GM21367 (cell line): ENCODE data around the gene ETFB.

ENCODE experiments used
- ATAC-seq: cut with Tn5 transposase; IDR thresholded peaks from one replicate; pipeline ENCODE4 v1.9.1; 2021; ENCODE audit not compliant: unreplicated experiment

Gene ETFB

DNA sequence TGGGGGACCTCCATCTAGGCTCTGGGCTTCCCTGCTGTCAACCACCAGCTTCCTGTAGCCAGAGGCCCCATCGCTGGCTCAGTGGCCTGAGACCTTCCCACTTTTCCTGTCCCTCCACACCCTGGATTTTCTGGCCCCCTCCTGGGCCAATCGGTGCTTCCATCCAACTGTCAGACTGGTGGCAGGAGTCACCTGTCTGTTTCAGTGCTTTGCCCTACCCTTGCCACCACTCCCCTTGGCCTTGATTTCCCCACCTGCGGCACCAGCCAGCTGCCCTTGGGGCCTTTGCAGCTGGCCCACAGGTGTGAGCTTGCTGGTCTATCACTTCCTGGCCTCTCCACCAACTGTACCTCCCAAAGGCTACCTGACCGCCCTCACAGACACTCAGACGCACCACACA lies 36.8 kb downstream of the ETFB start:
- no peak for ATAC-seq

DNA sequence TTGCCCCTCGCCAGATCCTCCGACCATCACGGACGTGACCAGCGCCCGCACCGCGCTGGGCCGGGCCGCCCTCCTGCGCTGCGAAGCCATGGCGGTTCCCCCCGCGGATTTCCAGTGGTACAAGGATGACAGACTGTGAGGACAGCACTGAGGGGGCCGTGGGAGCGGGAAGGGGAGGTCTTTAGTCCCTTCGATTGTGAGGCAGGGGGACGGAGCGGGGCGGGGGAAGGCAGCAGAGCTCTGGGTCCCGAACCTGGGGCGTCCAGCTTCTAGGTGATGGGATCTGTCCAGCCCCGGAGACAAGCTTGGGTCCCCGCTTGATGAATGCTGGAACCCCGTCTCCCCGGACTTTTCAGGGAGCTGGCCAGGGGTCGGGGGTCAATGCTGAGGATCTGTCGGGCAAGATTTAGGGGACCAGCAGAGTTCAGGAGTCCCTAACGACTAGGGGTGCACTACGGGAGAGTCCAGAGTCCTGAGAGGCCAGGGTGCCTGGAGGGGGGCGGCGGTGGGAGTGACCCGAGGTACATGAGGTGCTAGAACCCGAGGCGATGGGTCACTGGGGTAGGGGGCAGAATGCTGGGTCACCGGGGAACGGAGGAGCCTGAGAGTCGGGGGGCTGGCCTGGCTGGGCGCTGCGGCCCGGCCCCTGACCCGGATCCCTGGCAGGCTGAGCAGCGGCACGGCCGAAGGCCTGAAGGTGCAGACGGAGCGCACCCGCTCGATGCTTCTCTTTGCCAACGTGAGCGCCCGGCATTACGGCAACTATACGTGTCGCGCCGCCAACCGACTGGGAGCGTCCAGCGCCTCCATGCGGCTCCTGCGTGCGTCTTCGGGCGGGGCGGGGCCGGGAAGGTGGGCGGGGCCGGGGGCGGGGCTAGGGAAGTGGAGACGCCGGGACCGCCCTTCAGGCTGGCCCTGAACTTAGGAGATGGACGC lies 38.9 kb downstream of the ETFB start:
- ATAC-seq: no peak

DNA sequence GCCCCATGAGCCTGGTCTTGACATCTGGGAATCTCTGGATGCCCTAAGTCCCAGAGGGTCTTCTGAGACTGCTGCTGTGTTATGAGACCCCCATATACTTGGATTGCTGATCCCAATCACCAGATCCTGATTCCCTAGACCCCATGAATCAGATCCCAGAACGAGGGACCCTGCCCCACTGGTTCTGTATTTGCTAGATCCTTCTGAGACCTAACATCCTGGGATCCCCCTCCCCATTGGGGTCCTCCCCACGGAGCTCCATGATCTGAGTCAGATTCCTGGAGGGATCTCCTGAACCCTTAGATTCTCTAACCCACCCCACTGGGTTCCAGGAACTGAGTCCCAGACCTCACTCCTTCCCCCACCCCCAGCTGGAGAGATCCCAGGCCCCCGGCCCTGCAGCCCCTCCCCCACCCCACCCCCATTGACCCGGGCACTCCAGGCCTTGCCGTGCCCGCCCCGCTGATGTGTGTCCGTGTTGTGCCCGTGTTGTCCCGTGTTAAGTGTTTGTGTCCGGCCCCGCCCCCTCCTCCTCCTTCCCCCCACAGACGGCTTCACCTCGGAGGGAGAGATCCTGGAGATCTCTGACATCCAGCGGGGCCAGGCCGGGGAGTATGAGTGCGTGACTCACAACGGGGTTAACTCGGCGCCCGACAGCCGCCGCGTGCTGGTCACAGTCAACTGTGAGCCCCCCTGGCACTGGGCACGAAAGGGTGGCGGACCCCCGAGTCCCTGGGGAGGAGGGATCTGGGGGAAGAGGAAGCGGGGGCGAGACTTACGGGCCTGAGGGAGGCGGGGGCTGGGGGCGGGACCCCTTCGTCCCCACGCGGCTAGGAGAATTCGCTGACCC lies 39.7 kb downstream of the ETFB start:
- no peak for ATAC-seq

DNA sequence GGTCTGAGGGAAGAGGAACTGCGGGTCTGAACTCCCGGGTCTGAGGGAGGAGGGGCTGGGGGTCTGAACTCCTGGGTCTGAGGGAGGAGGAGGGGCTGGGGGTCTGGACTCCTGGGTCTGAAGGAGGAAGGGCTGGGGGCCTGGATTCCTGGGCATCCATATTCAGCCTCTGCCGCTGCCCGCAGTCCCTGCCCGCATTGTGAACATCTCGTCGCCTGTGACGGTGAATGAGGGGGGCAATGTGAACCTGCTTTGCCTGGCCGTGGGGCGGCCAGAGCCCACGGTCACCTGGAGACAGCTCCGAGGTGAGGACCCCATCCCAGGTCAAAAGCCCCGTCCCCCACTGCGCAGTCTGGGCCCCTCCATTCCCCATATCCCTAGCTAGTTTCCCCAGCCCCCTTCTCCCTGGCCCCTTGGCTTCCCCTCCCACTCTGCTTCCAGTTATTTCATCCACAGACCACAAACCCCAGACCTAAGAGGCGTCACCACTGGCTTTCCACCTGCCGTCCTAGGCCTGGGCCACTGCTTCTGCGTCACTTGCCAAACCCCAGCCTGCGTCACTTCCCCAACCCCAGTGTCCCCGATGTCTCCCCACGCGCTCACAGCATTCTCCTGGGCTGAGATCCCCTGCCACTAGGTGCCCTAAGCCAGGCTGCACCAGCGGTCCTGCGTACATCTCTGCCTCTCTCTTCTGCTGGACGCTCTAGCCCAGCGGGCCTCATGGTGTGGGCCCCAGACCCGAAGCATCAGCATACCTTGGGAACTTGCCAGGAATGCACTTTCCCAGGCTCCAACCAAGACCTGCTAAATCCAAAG lies 40.8 kb downstream of the ETFB start:
- no peak for ATAC-seq

DNA sequence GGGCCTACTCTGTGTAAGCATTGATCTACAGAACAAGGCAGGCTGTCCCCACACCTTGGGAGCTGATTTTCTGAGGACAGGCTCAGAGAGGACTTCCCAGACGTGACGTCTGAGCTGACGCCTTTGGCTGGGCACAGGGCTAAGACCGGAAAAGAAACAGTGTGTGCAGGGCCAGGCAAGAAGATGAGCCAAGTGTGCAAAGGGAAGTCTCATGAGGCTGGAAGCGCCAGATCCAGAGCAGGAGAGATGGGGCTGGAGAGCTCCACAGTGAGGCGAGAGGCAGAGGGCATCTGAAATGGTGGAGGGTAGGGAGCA lies 42.1 kb downstream of the ETFB start:
- ATAC-seq: no peak

DNA sequence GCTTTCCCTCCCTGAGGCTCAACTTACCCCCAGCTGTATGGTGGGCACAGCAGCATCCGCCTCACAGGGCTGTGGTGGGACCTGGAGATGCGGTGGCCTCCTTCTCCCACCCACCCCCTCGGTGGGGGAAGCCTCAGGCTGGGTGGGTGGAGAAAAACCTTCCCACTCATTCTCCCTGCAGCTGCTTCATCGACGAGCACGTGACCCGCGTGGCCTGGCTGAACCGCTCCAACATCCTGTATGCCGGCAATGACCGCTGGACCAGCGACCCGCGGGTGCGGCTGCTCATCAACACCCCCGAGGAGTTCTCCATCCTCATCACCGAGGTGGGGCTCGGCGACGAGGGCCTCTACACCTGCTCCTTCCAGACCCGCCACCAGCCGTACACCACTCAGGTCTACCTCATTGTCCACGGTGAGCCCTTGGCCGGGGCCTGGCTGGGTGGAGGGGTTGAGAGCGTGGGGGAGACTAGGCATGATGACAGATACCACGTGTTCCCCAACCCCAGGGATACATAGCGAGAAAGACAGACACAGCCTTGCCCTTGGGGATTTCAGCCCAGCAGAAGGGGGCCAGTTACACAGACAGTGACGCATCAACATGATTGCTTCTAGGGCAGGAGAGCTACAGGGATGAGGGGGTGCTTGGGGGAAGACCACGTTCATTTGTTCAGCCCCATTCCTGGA lies 42.6 kb downstream of the ETFB start:
- no peak for ATAC-seq

DNA sequence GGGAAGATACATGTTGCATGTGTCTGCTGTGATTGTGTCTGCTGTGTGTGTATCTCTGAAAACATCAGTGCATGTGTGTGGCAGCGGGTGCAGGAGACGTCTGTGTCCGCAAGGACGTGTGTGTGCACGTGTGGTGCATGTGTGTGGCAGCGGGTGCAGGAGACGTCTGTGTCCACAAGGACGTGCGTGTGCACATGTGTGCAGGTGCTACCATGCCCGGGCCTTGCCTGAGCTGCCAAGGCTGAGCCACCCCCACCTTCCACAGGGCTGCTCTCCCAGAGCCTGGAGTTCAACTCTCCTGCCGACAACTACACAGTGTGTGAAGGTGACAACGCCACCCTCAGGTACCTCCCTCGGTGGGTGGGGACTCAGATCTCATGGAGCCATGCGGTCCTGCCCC lies 44.4 kb downstream of the ETFB start:
- ATAC-seq: no peak

DNA sequence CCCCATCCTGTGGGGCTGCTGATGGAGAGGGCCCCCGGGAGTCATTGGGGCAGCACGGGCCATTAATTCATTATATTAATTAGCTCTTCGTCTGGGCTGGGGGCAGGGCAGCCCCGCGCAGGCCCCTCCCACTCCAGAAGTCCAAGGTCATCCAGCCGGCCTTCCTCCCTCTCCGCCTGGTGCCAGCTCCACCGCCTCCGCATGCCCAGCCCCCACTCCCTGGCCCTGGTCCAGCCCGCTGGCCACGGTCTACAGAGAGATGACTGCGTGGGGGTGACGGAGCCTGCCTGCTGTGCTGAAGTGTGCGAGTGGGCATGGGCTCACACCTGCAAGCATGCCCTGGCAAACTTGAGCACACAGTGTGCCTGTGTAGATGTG lies 45.9 kb downstream of the ETFB start:
- ATAC-seq: no peak

DNA sequence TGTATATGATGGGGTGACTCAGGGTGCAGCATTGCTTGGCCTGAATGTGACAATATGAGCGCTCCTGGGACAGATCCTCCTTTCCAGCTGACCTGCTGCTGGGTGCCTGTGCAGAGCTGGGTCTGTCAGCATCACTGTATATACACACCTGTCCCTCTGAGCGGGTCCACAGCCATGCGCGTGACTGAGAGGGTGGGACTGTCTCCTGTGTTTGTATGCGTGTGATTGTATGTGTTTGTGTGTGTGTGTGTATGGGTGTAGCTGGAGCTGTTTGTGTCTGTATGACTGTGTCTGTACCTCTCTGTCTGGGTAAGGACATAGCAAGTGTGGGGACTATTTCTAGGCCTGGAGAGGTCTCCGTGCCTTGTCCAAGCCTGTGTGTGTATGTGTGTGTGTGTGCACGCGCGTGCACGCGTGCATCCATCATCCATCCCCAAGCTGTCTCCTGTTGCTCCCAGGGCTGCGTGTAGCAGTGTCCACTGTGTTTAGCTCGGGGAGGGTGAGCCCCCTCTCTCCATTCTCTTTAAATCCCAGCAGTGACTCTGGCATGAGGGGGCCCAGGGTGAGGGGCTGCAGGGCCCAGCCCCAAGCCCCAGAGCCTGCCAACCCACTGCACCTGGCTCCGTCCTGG lies 46.4 kb downstream of the ETFB start:
- ATAC-seq: no peak

DNA sequence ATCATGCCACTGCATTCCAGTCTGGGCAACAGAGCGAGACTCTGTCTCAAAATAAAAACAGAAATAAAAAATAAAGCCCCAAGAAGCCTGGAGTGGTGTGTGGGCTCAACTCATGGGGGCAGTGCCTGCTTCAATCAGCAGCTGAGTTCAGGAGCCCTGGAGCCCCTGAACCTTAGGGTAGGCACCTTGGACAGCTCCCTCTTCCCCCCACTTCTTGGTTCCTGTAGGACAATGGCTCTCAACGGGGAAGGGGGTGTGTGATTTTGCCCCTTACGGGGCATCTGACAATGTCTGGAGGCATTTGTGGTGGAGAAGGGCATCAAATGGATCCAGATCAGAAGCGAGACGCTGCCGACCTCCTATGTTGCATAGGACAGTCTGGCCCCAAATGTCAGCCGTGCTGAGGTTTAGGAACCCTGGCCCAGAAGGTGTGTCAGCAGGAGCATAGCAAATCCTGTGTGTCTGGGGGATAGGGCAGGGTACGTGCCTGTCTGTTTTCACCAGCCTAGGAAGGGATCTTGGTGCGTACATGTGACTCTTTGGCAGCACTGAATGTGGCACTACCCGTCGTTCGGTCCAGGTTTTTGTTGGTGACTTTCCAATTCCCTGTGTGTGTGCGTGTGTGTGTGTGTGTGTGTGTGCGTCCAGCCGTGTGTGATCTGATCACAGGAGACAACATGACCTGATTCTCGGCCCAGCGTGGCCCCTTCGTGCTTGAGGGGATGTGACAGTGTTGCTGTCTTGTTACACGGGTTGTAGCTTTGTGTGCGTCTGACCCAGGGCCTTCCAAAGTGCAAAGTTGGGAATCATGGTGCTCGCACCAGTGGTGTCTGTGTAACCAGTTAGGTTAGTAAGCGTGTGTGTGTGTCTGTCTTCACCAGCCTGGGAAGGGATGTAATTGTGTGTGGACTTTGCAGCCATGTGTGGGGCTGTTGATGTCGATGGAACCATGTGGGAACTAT lies 47.2 kb downstream of the ETFB start:
- ATAC-seq: no peak

DNA sequence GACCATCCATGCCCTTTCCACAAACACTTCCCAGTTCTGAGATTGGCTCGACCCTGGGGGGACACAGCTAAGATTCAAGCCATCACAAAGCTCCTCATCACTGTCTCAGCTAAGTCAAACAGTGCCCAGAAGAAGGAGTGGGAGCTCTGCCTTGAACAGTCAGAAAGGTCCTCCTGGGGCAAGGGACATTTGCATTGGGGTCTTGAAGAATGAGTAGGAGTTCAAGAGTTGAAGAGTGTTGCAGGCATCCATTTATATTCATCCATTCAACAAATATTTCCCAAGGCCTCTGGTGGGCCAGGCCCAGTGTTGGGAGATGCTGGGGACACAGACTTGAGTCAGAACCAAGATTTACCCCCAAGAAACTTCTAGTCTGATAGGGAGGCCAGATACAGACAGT lies 48.2 kb downstream of the ETFB start:
- no peak for ATAC-seq

DNA sequence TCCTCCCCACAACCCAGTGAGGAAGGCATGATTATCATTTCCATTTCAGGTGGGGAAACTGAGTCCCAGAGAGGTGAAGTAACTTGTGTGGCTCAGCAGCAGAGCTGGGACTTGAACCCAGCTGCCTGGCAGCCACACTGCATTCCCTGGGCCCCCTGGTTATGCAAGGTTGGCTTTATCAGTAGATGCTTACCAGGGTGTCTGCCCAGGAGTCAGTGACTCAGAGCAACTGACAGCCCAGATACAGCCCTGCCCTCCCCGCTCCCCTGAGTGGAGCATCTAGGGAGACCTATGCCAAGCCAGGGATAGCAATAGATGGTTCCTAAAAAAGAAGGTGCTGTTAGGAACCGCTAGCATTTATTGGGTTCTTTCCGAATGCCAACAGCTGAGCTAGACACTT lies 48.8 kb downstream of the ETFB start:
- ATAC-seq: no peak

DNA sequence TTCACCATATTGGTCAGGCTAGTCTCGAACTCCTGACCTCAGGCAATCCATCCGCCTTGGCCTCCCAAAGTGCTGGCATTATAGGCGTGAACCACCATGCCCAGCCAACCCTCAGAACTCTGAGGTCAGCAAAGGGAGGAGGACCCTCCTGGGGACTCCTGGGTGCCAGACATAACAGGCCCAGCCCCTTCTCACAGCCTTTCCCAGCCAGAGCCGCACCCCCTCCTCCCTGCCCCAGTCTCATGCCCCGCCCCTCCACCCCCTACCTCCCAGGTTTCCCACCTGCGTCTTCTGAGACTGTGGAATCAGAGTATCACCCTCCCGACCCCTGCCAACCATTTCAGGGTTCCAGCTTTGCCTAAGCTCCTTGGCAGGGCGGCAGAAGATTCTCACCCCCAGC lies 49.5 kb downstream of the ETFB start:
- ATAC-seq: no peak

DNA sequence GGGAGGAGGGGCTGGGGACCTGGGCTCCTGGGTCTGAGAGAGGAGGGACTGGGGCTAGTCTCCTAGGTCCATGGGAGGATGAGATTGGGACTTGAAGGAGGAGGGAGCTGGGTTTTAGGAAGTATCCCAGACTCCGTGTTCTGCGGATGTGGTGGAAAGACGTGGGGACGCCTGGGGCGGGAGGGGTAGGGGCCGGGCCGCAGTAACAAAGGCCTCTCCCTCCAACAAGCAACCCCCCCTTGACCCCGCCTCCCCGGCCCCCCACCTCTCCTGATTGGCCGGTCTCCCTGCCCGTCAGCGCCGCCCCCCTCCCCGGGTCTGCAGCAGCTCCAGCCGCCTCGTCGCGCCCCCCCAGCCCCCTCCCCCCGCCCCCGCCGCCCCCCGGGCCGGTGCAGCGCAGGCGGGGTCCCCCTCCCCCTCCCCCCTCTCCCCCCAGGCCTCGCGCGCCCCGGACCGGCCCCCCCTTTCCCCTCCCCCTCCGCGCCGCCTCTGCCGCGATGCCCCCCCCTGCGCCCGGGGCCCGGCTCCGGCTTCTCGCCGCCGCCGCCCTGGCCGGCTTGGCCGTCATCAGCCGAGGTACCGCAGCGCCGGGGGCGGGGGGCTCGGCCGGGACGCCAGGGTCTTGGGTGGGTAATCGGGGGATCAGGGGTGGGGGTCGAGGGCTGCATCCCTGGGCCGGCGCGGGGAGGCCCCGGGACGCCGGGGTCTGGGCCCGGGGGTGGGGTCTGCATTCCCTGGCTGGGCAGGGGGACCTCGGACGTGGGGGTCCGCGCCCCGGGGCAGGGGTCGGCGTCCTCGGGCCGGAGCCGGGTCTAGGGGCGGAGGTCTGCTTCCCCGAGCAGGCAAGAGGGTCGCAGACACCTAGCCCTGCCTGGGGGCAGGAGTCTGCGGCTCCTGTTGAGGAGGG lies 54.6 kb downstream of the ETFB start, which contains the start of gene IGLON5:
IGLON5 (plus strand) TSS at position 294 of the 907 bp plus-strand sequence; CDS start at position 498, 204 bp downstream.
- no peak for ATAC-seq

DNA sequence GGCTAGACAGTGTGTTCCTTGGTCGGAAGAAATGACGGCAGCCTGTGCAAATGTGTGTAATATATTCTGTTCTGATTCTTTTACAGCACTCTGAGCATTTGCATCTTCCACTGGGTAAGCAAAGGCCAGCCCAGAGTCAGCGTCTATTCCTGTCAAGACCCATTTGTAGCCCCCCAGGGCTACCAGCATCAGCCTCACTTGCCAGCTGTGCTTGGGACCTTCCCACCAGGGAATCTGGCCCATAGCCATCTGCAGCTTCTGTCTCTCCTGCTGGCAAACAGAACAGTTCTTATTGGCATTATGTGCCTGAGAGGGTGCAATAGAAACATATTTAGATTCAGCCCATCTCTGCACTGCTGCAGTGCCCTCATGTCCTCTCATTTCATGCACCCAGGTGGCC lies 60.7 kb downstream of the ETFB start:
- ATAC-seq: no peak

DNA sequence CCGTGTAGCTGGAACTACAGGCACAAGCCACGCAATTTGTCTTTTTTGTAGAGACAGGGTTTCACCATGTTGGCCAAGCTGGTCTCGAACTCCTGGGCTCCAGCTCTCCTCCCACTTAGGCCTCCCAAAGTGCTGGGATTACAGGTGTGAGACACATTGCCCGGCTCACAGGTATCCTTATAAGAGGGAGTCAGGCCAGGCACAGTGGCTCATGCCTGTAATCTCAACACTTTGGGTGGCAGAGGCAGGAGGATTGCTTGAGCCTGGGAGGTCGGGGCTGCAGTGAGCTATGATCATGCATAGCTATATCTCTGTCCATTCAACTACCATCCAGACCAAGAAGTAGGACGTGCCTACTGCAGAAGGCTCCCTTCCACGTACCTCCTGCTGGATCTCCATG lies 64.9 kb downstream of the ETFB start:
- no peak for ATAC-seq

DNA sequence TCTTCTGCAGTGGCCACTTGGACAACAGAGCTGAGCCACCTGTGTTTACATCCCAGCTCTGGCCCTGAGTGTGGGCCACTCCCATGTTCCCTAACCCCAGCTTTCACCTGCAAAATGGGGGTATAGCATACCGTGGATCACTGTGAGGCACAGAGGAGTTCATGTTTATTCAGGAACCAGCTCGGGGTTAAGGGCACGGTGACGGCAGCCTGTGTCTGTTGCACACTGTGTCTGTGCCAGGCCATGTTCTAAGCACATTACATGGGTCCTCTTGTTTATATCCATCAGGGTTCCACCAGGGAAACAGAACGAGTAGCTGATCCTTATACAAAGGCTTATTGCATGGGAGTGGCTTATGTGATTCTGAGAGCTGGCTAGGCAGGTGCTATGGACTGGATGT lies 68.8 kb downstream of the ETFB start:
- no peak for ATAC-seq
